HUES48 (cell line): ENCODE measurements around the gene IL36B.

ENCODE experiments used
- H3K27ac ChIP-seq: one replicate; pipeline ENCODE4 v1.7.0; 2013; ENCODE audit warnings: low read depth, low read length, inconsistent platforms
- H3K27me3 ChIP-seq: 2 replicates; pipeline ENCODE4 v1.6.1; 2013; ENCODE audit warnings: mild to moderate bottlenecking, low read length; ENCODE audit not compliant: control insufficient read depth, insufficient read depth
- H3K36me3 ChIP-seq: 2 replicates; pipeline ENCODE4 v1.6.1; 2013; ENCODE audit warnings: low read length; ENCODE audit not compliant: control insufficient read depth, insufficient read depth
- H3K4me1 ChIP-seq: 2 replicates; pipeline ENCODE4 v1.6.1; 2013; ENCODE audit warnings: mild to moderate bottlenecking, low read length; ENCODE audit not compliant: control insufficient read depth, insufficient read depth
- H3K4me3 ChIP-seq: 2 replicates; pipeline ENCODE4 v1.5.1; 2013; ENCODE audit warnings: mild to moderate bottlenecking, low read depth, low read length
- H3K9ac ChIP-seq: 2 replicates; pipeline ENCODE4 v1.6.1; 2013; ENCODE audit warnings: mild to moderate bottlenecking, low read depth, low read length, moderate library complexity
- H3K9me3 ChIP-seq: 2 replicates; pipeline ENCODE4 v1.6.1; 2013; ENCODE audit warnings: low read length; ENCODE audit not compliant: control insufficient read depth, insufficient read depth

Gene IL36B

DNA sequence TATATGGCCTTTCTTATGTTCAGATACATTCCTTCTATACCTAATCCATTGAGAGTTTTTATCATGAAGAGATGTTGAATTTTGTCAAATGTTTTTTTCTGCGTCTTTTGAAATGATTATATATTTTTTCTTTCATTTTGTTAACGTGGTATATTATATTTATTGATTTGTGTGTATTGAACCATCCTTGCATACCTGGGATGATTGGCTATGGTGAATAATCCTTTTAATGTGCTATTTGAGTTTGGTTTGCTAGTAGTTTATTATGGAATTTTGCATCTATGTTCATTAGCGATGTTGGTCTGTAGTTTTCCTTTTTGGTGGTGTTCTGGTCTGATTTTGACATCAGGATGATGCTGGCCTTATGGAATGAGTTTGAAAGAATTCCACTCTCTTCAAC is 63.1 kb downstream of the IL36B start:
- Histone ChIP-seq H3K9me3 (peaks cover 12% of the 10 kb centered on the region), H3K9ac (no peak overlapping the region), H3K27ac (no peak overlapping the region), H3K36me3 (no peaks in the 10 kb centered on the region), H3K27me3 (no peaks in the 10 kb centered on the region), H3K4me1 (no peaks in the 10 kb centered on the region), H3K4me3 (no peak overlapping the region)

DNA sequence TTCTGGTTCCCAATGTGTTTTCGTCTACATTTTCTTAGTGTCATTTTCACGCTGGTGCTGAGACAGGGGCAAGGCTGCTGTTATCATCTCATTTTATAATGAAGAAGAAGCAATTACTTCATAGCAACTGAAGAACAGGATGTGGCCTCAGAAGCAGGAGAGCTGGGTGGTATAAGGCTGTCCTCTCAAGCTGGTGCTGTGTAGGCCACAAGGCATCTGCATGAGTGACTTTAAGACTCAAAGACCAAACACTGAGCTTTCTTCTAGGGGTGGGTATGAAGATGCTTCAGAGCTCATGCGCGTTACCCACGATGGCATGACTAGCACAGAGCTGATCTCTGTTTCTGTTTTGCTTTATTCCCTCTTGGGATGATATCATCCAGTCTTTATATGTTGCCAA is 67.6 kb downstream of the IL36B start:
- Histone ChIP-seq H3K9ac (no peak overlapping the region), H3K4me1 (no peaks in the 10 kb centered on the region), H3K36me3 (no peaks in the 10 kb centered on the region), H3K4me3 (no peak overlapping the region), H3K27ac (no peak overlapping the region), H3K9me3 (peaks cover under 1% of the 10 kb centered on the region; the same call in 1 of the 2 replicates), H3K27me3 (no peaks in the 10 kb centered on the region)

DNA sequence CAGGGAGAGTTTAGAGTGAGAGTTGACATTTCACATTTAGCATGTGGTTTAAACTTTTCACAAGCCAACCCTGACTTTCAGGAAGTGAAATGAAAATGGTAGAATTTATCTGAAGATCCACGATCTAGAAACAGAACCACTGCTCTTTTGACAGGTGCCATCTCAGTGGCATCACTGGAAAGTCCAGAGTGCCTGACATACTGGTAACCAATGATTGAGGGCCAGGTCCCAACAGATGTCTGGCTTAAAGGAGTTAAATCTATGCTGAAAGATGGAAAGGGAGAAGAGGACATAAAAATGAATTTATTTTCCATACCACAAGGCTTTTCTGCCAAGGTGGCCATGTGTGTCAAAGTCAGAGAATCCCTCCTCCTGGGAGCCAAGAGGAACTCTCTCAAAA is 72.1 kb downstream of the IL36B start:
- Histone ChIP-seq H3K27ac (no peak overlapping the region), H3K4me1 (no peaks in the 10 kb centered on the region), H3K9me3 (no peaks in the 10 kb centered on the region), H3K9ac (no peak overlapping the region), H3K36me3 (no peaks in the 10 kb centered on the region), H3K27me3 (0 out of 2 replicates have a peak, but pooled peaks cover 3% of the 10 kb centered on the region), H3K4me3 (no peak overlapping the region)

DNA sequence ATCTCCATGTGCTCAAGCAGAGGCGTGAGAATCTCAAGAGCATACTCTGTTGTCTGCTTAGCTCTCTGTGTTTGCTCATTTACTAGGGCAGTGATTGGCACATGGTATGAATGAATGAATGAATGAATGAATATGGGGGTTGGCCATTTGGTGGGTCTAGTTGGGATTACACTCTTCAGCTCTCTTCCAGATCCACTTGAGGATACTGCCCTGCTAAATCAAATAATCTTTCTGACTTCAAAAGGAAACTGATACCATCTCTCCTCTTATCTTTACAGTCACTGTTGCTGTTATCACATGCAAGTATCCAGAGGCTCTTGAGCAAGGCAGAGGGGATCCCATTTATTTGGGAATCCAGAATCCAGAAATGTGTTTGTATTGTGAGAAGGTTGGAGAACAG is 72.9 kb downstream of the IL36B start:
- Histone ChIP-seq H3K4me1 (no peaks in the 10 kb centered on the region), H3K27ac (no peak overlapping the region), H3K36me3 (no peaks in the 10 kb centered on the region), H3K9me3 (no peaks in the 10 kb centered on the region), H3K27me3 (0 out of 2 replicates have a peak, but pooled peaks cover 3% of the 10 kb centered on the region), H3K9ac (no peak overlapping the region), H3K4me3 (no peak overlapping the region)

DNA sequence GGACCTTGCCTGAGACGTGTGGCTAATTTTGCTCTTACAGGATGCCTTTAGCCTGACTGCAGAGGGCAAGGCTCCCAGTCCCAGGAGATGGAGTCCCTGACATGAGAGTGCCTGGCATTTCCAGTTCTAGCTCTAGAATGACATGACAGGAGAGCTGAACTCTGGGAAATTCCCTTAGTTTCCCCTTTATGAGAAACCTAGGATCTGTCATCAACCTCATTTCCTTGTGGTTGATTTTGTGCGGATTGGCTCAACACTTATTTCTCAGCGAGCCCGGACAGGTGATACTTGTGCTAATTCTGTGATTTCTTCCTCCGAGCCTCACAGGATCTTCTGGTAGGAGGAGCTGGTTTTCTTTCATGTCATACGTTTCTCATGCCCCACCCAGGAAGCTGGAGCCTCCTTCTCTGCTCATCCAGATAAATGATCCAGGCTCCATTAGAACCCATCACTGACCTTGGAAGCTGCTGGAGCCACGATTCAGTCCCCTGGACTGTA is 75.1 kb downstream of the IL36B start, which contains the start of gene IL36G:
TSS of gene IL36G (plus strand) at position 448 of the 498 bp plus-strand sequence. CDS start 633 bp downstream, outside the sequence.
- Histone ChIP-seq H3K9me3 (0 out of 2 replicates have a peak, but pooled peaks cover 3% of the 10 kb centered on the region), H3K27me3 (0 out of 2 replicates have a peak, but pooled peaks cover 3% of the 10 kb centered on the region), H3K36me3 (no peaks in the 10 kb centered on the region), H3K4me1 (no peaks in the 10 kb centered on the region), H3K9ac (no peak within 1 kb of the TSS), H3K27ac (no peak within 1 kb of the TSS), H3K4me3 (no peak within 1 kb of the TSS)
